Ovary (tissue), 9 donors: ENCODE data around the gene IL1RAP. TPM values are rescaled to one million over a fixed set of nuclear protein-coding genes. Genes with fewer than 3 reads are reported as not detected.

Experiments used
- DNase-seq, 5 donors: peaks; one replicate each; pipeline ENCODE4 v3.0.0-alpha.2; 2019 to 2020
- H3K27ac ChIP-seq, 2 donors: fragments of 200-600 bp; one replicate each; pipeline versions ENCODE4 v1.5.1 to v1.8.0; 2019 to 2022
- H3K27me3 ChIP-seq: fragments of 200-600 bp; one replicate; pipeline ENCODE4 v1.8.0; 2022
- H3K36me3 ChIP-seq: fragments of 200-600 bp; sonication (generic); one replicate; pipeline ENCODE4 v1.5.1; 2019
- H3K4me1 ChIP-seq: one replicate; pipeline ENCODE4 v1.8.1; 2013; ENCODE audit warnings: mild to moderate bottlenecking, moderate library complexity; ENCODE audit not compliant: insufficient read depth
- H3K4me3 ChIP-seq: fragments of 200-600 bp; sonication (generic); one replicate; pipeline ENCODE4 v1.5.1; 2017
- H3K9me3 ChIP-seq, 2 donors: fragments of 200-600 bp in 1 of 2; sonication (generic) in 1 of 2; one replicate each; pipeline versions ENCODE4 v1.5.1 to v1.8.1; 2013 to 2019; ENCODE audit warnings: mild to moderate bottlenecking in 1 of 2, moderate library complexity in 1 of 2
- CTCF ChIP-seq, 3 donors: fragments of 450-650 bp in 2 of 3; fragments of 200-600 bp in 1 of 3; IDR thresholded peaks; one replicate each; pipeline versions ENCODE4 v1.5.1 to v1.8.0; 2016 to 2022; ENCODE audit warnings: antibody characterized with exemption in 3 of 3, mild to moderate bottlenecking in 1 of 3
- EP300 ChIP-seq: sonication (generic); formaldehyde crosslinking; IDR thresholded peaks from one replicate; pipeline ENCODE4 v1.6.1; 2017; ENCODE audit warnings: antibody characterized with exemption
- POLR2A ChIP-seq: fragments of 450-650 bp; IDR thresholded peaks from one replicate; pipeline ENCODE4 v1.6.1; 2017; ENCODE audit warnings: antibody characterized with exemption, mild to moderate bottlenecking, moderate library complexity
- WGBS, 3 donors: extraction: QIAGEN DNeasy Blood & Tissue Kit in 1 of 3; methylation state at CpG; one replicate each; pipeline versions ENCODE4 v1.1.5 to v1.1.7; 2013 to 2017; 5-methylcytosine and 5-hydroxymethylcytosine counted together
- intact Hi-C, 4 donors: fragments of 100-400 bp; cut with DNase I; formaldehyde crosslinking; loops; one replicate each; pipeline versions ENCODE4 v1.11.0 to v1.15.1; 2022 to 2023
- polyA plus RNA-seq, 2 donors: library from polyadenylated mRNA; stranded (reverse); fragments of 200-250 nt in 1 of 2; fragments of 350-450 nt in 1 of 2; fragmentation: Illumina TruSeq in 1 of 2; extraction: RNeasy Lipid Tissue Mini Kit (QIAGEN cat#74804) in 1 of 2; gene quantifications; one replicate each; pipeline ENCODE4 v1.2.3, GENCODE V29; 2013 to 2014
- total RNA-seq, 7 donors: library from RNA; depleted of rRNA in 2 of 7; stranded (reverse); fragments of >200 nt in 2 of 7; fragmentation: NEBNext Ultra II Directional in 3 of 7; extraction: Animal tissue kit (Norgen Biotek cat#: 25700) in 3 of 7; gene quantifications; one replicate each; pipeline versions ENCODE4 v1.1.0 to v1.2.4, GENCODE V29; 2016 to 2023
- donor health status: DM: no; HTN: no; CAD: no; lungs with moderate emphysema.
- donor health status: DM: no; HTN: no; CAD: no.
- donor health status: Bipolar disorder and iron deficiency.
- donor health status: DM: yes; HTN: yes; CAD: no.
- donor health status: DM: no; HTN: no; CAD: no.
- donor health status: DM: yes; HTN: yes; CAD: no.

The IL1RAP gene
- total and polyA plus RNA-seq, 9 donors, result 3.2 to 20.3 (median 7.8) TPM

- H3K4me3 ChIP-seq, result no peak overlapping the region
- peaks cover 5% of the 10 kb centered on the region for H3K4me1 ChIP-seq
- H3K27ac ChIP-seq, result no peak overlapping the region
- DNase-seq, result no peak
- WGBS, 3 donors, result 91 to 96% (median 92%) methylated on average over 2 of the region's 2 CpGs
- intact Hi-C loops, result no loop called here
- H3K9me3 ChIP-seq, result no peaks in the 10 kb centered on the region
- H3K36me3 ChIP-seq, result no peaks in the 10 kb centered on the region
- no peak for TF ChIP-seq POLR2A
- no peak for TF ChIP-seq EP300
- no peak for TF ChIP-seq CTCF (IDR thresholded peaks at IDR 0.05)
- no peaks in the 10 kb centered on the region for H3K27me3 ChIP-seq
These were observed 24.4 kb downstream of the IL1RAP start for GRCh38 chr3:190538288-190538687.

GRCh38 chr3:190539526-190539925, 25.6 kb downstream of the IL1RAP start:
- 91 to 95% (median 95%) methylated on average over 3 of the region's 3 CpGs for WGBS, 3 donors
- Histone ChIP-seq H3K4me1 (no peaks in the 10 kb centered on the region), H3K9me3 (no peaks in the 10 kb centered on the region), H3K4me3 (no peak overlapping the region), H3K27ac (no peak overlapping the region), H3K27me3 (no peaks in the 10 kb centered on the region), H3K36me3 (no peaks in the 10 kb centered on the region)
- intact Hi-C loops, result no loop called here
- no peak for DNase-seq
- TF ChIP-seq CTCF (IDR thresholded peaks at IDR 0.05) (no peak), EP300 (no peak), POLR2A (no peak)

- Histone ChIP-seq H3K4me3 (no peak overlapping the region), H3K9me3 (no peaks in the 10 kb centered on the region), H3K4me1 (no peaks in the 10 kb centered on the region), H3K36me3 (no peaks in the 10 kb centered on the region), H3K27ac (no peak overlapping the region), H3K27me3 (no peaks in the 10 kb centered on the region)
- TF ChIP-seq CTCF (IDR thresholded peaks at IDR 0.05), result no peak
- no peak for TF ChIP-seq EP300
- TF ChIP-seq POLR2A, result no peak
- no peak for DNase-seq
- intact Hi-C loops, result no loop called here
These were observed 27.1 kb downstream of the IL1RAP start for GRCh38 chr3:190541008-190541407.

- no peak overlapping the region for H3K27ac ChIP-seq
These were observed 27.7 kb downstream of the IL1RAP start for GRCh38 chr3:190541560-190541959.

More at GRCh38 chr3:190541560-190541959, 27.7 kb downstream of the IL1RAP start:
- Histone ChIP-seq H3K4me3 (no peak overlapping the region), H3K4me1 (no peaks in the 10 kb centered on the region), H3K9me3 (no peaks in the 10 kb centered on the region), H3K36me3 (no peaks in the 10 kb centered on the region), H3K27me3 (no peaks in the 10 kb centered on the region)
- intact Hi-C loops, result no loop called here
- no peak for TF ChIP-seq EP300
- no peak for TF ChIP-seq CTCF (IDR thresholded peaks at IDR 0.05)
- no peak for TF ChIP-seq POLR2A
- DNase-seq, result no peak
- WGBS, 3 donors, result 81 to 89% (median 86%) methylated on average over 2 of the region's 2 CpGs
